AG04449 (cell line): ENCODE results near the gene FOXK2.

Experiments used
- CTCF ChIA-PET: fragments of 350-600 bp; formaldehyde crosslinking; extraction: SDS; loops from one replicate; lab custom pipeline; 2021; ENCODE audit warnings: antibody characterized with exemption; lab: Yijun Ruan, JAX
- POLR2A ChIA-PET: fragments of 400-600, 350-600 bp; formaldehyde crosslinking; extraction: SDS; loops from one replicate; lab custom pipeline; 2020; ENCODE audit warnings: antibody characterized with exemption, inconsistent platforms; lab: Yijun Ruan, JAX
- DNase-seq: peaks from one replicate; pipeline ENCODE4 v3.0.0-alpha.2; 2010; ENCODE audit warnings: low read depth, low spot score
- H3K4me3 ChIP-seq: 2 replicates; pipeline ENCODE4 v1.5.1; 2011; ENCODE audit warnings: low read depth, mild to moderate bottlenecking, control low read depth, low read length
- CTCF ChIP-seq: IDR thresholded peaks from one replicate; pipeline ENCODE4 v1.5.1; 2011; ENCODE audit warnings: mild to moderate bottlenecking, moderate library complexity, low read length, control low read depth, inconsistent platforms; ENCODE audit not compliant: insufficient read depth; ENCODE audit errors: missing control alignments

FOXK2 gene

GRCh38 chr17:82647593-82648164 is 128.1 kb downstream of the FOXK2 start:
- CTCF ChIA-PET = no interaction called here
- no peak for DNase-seq
- POLR2A ChIA-PET = interaction anchor here (1.0 kb wide), 1 partner anchor 11 kb away, joined by 3 read pairs; no protein-coding TSS in a partner anchor
- peak overlapping the region; percentile 93 for H3K4me3 ChIP-seq
- peak; percentile 9 for TF ChIP-seq CTCF

- ChIA-PET POLR2A (interaction anchor here (1.0 kb wide), 1 partner anchor 12 kb away, joined by 3 read pairs; no protein-coding TSS in a partner anchor), CTCF (no interaction called here)
- H3K4me3 ChIP-seq = peak within 1 kb of the TSS; percentile 93
- no peak for TF ChIP-seq CTCF
- peak; percentile 86 for DNase-seq
Measured at GRCh38 chr17:82648165-82648668, 128.7 kb downstream of the FOXK2 start, which contains the start of gene WDR45B. WDR45B (minus strand) TSS chr17:82648444; CDS start chr17:82648340, 104 bp downstream.

- H3K4me3 ChIP-seq = peak overlapping the region; percentile 68
- ChIA-PET POLR2A (no interaction called here), CTCF (interaction anchor here (1.4 kb wide), 1 partner anchor 20 kb away, joined by 6 read pairs; no protein-coding TSS in a partner anchor)
- DNase-seq = no peak
- no peak for TF ChIP-seq CTCF
Measured at GRCh38 chr17:82648742-82649331, 129.3 kb downstream of the FOXK2 start.

GRCh38 chr17:82649501-82650261 is 130.1 kb downstream of the FOXK2 start:
- POLR2A ChIA-PET = interaction anchor here (0.7 kb wide), 1 partner anchor 10 kb away, joined by 3 read pairs; no protein-coding TSS in a partner anchor
- no peak for DNase-seq
- no peak overlapping the region for H3K4me3 ChIP-seq
- no peak for TF ChIP-seq CTCF
- CTCF ChIA-PET = interaction anchor here (1.4 kb wide), 1 partner anchor 19 kb away, joined by 6 read pairs; no protein-coding TSS in a partner anchor

GRCh38 chr17:82650723-82651122 is 131.2 kb downstream of the FOXK2 start:
- CTCF ChIA-PET = no interaction called here

More at GRCh38 chr17:82650723-82651122, 131.2 kb downstream of the FOXK2 start:
- no peak for TF ChIP-seq CTCF
- POLR2A ChIA-PET = no interaction called here
- DNase-seq = no peak
- H3K4me3 ChIP-seq = no peak overlapping the region
